HepG2 (cell line): ENCODE measurements around the gene INO80B. TPM values are rescaled to one million over a fixed set of nuclear protein-coding genes. Genes with fewer than 3 reads are reported as not detected.

Source experiments
- ARNTL ChIP-seq: sonication (generic); formaldehyde crosslinking; IDR thresholded peaks from 2 replicates; pipeline ENCODE4 v1.4.0; 2020; ENCODE audit warnings: mild to moderate bottlenecking, missing genetic modification reagents
- BCL6 ChIP-seq: IDR thresholded peaks from 2 replicates; pipeline ENCODE4 v1.6.1; 2016; ENCODE audit warnings: missing genetic modification reagents, missing compliant biosample characterization
- DPF2 ChIP-seq: sonication (generic); formaldehyde crosslinking; IDR thresholded peaks from 2 replicates; pipeline ENCODE4 v1.4.0; 2020; ENCODE audit warnings: mild to moderate bottlenecking, low read depth, missing genetic modification reagents, borderline replicate concordance
- FOXM1 ChIP-seq: sonication (generic); formaldehyde crosslinking; IDR thresholded peaks from 2 replicates; pipeline ENCODE4 v1.5.0; 2020; ENCODE audit warnings: missing genetic modification reagents
- GTF3A ChIP-seq: sonication (generic); formaldehyde crosslinking; conservative IDR thresholded peaks from 2 replicates; pipeline ENCODE4 v1.4.0; 2020; ENCODE audit warnings: mild to moderate bottlenecking, missing genetic modification reagents
- IRF2 ChIP-seq: IDR thresholded peaks from 2 replicates; pipeline ENCODE4 v1.6.1; 2018; ENCODE audit warnings: missing genetic modification reagents, missing compliant biosample characterization
- KDM4B ChIP-seq: sonication (generic); formaldehyde crosslinking; IDR thresholded peaks from 2 replicates; pipeline ENCODE4 v1.4.0; 2020; ENCODE audit warnings: missing genetic modification reagents
- NONO ChIP-seq, 2 experiments: fragments of 450-650 bp in 1 of 2; sonication (generic) in 1 of 2; formaldehyde crosslinking in 1 of 2; IDR thresholded peaks in 1 of 2; conservative IDR thresholded peaks in 1 of 2; 2 replicates each; pipeline versions ENCODE4 v1.6.1 to v1.8.0; 2017 to 2022; ENCODE audit warnings: mild to moderate bottlenecking in 1 of 2, missing genetic modification reagents in 1 of 2, moderate library complexity in 1 of 2
- POLR2AphosphoS2 ChIP-seq: IDR thresholded peaks from 2 replicates; pipeline ENCODE4 v1.6.1; 2011; ENCODE audit warnings: low read depth, low read length, improper control_type of control experiment
- RAD51 ChIP-seq: fragments of 450-650 bp; IDR thresholded peaks from 2 replicates; pipeline ENCODE4 v1.6.1; 2016; ENCODE audit warnings: borderline replicate concordance
- ZFP36 ChIP-seq: fragments of 150-350 bp; IDR thresholded peaks from 2 replicates; pipeline ENCODE4 v1.6.1; 2018; ENCODE audit warnings: borderline replicate concordance, low read length, low read depth; ENCODE audit not compliant: partially characterized antibody
- ZMAT3 ChIP-seq: sonication (generic); formaldehyde crosslinking; conservative IDR thresholded peaks from 2 replicates; pipeline ENCODE4 v1.7.0; 2021; ENCODE audit warnings: missing genetic modification reagents
- ZNF10 ChIP-seq: sonication (generic); formaldehyde crosslinking; IDR thresholded peaks from 2 replicates; pipeline ENCODE4 v1.4.0; 2020; ENCODE audit warnings: mild to moderate bottlenecking, low read depth, missing genetic modification reagents, borderline replicate concordance
- ZNF225 ChIP-seq: sonication (generic); formaldehyde crosslinking; IDR thresholded peaks from 2 replicates; pipeline ENCODE4 v1.4.0; 2020; ENCODE audit warnings: mild to moderate bottlenecking, missing genetic modification reagents
- ZNF644 ChIP-seq: IDR thresholded peaks from 2 replicates; pipeline ENCODE4 v1.6.1; 2016; ENCODE audit warnings: low read depth
- polyA plus RNA-seq, 8 experiments: library from polyadenylated mRNA; depleted of rRNA in 3 of 8; stranded (reverse) in 7 of 8; unstranded in 1 of 8; fragments of >200 nt; fragmentation: Illumina TruSeq in 4 of 8; extraction: Trizol in 4 of 8; gene quantifications; 2 replicates each; pipeline versions ENCODE4 v1.2.1 to v1.2.3, GENCODE V29; 2011 to 2016; ENCODE audit warnings: low read depth in 4 of 8, missing spikeins in 1 of 8, mixed read lengths in 1 of 8; ENCODE audit not compliant: insufficient read depth in 1 of 8
- total RNA-seq, 5 experiments: library from RNA; depleted of rRNA; stranded (reverse); fragments of >200 nt; fragmentation: Illumina TruSeq; extraction: Trizol; gene quantifications; 2 replicates each; pipeline ENCODE4 v1.2.3, GENCODE V29; 2016; ENCODE audit warnings: low read depth in 1 of 5
- TF ChIP-seq, protein P1 (sequence below): sonication (generic); formaldehyde crosslinking; IDR thresholded peaks from 2 replicates; pipeline ENCODE4 v1.5.0; 2020; ENCODE audit warnings: missing genetic modification reagents
- TF ChIP-seq, protein P2 (sequence below): IDR thresholded peaks from 2 replicates; pipeline ENCODE4 v1.4.0; 2020; ENCODE audit warnings: mild to moderate bottlenecking, missing genetic modification reagents
- TF ChIP-seq, protein P3 (sequence below): IDR thresholded peaks from 2 replicates; pipeline ENCODE4 v1.6.1; 2016
- TF ChIP-seq, protein P4 (sequence below): sonication (generic); formaldehyde crosslinking; IDR thresholded peaks from 2 replicates; pipeline ENCODE4 v1.4.0; 2020; ENCODE audit warnings: missing genetic modification reagents, borderline replicate concordance
- TF ChIP-seq, protein P5 (sequence below): sonication (generic); formaldehyde crosslinking; IDR thresholded peaks from 2 replicates; pipeline ENCODE4 v1.8.1; 2023; ENCODE audit warnings: mild to moderate bottlenecking, moderate library complexity, missing genetic modification reagents

INO80B gene
- total and polyA plus RNA-seq, 2 of the 13 experiments (the other 11 are each of a cell fraction or from before 2014, with no cell fraction given) = 6.2 to 14.5 TPM

DNA sequence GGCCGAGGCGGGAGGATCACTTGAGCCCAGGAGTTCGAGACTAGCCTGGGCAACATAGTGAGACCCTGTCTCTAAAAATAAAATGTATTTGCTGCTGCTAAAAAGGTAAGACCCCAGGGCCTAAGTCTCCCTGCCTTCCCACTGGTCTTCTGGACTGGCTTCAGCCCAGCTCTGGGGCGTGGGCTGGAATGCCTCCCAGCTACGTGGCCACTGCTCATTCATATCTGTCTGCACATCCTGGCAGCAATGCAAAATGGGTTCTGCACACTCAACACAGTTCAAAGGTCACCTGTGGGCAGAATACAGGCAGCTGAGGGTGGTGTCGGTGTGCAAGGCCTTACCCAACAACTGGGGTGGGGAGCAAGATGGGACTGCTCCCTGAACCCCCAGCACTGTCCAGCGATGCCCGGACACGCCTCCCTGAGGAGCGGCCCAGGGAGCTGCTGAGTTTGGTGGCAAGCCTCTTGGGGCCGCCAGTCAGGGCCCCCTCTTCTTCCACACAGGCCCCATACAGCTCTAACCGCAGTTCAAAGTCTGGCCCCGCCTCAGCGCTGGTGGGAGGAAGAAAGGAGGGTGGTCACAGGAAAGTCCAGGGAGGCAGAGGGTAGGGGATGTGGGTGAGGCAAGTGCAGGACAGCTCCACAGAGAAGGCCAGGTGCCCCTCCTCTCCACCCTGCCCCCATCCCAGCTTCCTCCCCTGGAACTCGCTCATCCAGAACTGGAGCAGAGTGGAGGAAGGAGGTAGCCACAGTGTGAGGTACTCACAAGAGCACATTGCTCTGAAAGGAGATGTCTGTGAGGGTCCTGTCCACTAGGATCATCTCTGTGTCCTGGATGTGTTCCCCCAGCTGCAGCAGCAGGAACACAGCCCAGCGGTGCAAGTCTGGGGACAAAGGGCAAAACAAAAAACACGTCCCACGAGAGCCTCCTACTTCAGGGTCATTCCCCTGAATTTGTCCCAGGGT, 25.1 kb upstream of the INO80B start (continued):
- TF ChIP-seq BCL6 = peak; percentile 31
- no peak for TF ChIP-seq GTF3A (CRISPR knock-in tag)
- no peak for TF ChIP-seq ZNF10 (CRISPR knock-in tag)
- TF ChIP-seq ZNF644 = peak; percentile 70; the same call in 1 of the 2 replicates
- TF ChIP-seq DPF2 = peak; percentile 86; the same call in 1 of the 2 replicates
- TF ChIP-seq, protein P1, sequence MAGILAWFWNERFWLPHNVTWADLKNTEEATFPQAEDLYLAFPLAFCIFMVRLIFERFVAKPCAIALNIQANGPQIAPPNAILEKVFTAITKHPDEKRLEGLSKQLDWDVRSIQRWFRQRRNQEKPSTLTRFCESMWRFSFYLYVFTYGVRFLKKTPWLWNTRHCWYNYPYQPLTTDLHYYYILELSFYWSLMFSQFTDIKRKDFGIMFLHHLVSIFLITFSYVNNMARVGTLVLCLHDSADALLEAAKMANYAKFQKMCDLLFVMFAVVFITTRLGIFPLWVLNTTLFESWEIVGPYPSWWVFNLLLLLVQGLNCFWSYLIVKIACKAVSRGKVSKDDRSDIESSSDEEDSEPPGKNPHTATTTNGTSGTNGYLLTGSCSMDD (CRISPR knock-in tag) = no peak
- TF ChIP-seq POLR2AphosphoS2 = 0 out of 2 replicates have a peak, but pooled peaks have one; percentile 48
- TF ChIP-seq, protein P2, sequence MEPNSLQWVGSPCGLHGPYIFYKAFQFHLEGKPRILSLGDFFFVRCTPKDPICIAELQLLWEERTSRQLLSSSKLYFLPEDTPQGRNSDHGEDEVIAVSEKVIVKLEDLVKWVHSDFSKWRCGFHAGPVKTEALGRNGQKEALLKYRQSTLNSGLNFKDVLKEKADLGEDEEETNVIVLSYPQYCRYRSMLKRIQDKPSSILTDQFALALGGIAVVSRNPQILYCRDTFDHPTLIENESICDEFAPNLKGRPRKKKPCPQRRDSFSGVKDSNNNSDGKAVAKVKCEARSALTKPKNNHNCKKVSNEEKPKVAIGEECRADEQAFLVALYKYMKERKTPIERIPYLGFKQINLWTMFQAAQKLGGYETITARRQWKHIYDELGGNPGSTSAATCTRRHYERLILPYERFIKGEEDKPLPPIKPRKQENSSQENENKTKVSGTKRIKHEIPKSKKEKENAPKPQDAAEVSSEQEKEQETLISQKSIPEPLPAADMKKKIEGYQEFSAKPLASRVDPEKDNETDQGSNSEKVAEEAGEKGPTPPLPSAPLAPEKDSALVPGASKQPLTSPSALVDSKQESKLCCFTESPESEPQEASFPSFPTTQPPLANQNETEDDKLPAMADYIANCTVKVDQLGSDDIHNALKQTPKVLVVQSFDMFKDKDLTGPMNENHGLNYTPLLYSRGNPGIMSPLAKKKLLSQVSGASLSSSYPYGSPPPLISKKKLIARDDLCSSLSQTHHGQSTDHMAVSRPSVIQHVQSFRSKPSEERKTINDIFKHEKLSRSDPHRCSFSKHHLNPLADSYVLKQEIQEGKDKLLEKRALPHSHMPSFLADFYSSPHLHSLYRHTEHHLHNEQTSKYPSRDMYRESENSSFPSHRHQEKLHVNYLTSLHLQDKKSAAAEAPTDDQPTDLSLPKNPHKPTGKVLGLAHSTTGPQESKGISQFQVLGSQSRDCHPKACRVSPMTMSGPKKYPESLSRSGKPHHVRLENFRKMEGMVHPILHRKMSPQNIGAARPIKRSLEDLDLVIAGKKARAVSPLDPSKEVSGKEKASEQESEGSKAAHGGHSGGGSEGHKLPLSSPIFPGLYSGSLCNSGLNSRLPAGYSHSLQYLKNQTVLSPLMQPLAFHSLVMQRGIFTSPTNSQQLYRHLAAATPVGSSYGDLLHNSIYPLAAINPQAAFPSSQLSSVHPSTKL = peak; percentile 58
- no peak for TF ChIP-seq FOXM1
- TF ChIP-seq, protein P3, sequence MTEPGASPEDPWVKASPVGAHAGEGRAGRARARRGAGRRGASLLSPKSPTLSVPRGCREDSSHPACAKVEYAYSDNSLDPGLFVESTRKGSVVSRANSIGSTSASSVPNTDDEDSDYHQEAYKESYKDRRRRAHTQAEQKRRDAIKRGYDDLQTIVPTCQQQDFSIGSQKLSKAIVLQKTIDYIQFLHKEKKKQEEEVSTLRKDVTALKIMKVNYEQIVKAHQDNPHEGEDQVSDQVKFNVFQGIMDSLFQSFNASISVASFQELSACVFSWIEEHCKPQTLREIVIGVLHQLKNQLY (CRISPR knock-in tag) = peak; percentile 36
- TF ChIP-seq KDM4B = no peak; the same call in 1 of the 2 replicates
- TF ChIP-seq, protein P4, sequence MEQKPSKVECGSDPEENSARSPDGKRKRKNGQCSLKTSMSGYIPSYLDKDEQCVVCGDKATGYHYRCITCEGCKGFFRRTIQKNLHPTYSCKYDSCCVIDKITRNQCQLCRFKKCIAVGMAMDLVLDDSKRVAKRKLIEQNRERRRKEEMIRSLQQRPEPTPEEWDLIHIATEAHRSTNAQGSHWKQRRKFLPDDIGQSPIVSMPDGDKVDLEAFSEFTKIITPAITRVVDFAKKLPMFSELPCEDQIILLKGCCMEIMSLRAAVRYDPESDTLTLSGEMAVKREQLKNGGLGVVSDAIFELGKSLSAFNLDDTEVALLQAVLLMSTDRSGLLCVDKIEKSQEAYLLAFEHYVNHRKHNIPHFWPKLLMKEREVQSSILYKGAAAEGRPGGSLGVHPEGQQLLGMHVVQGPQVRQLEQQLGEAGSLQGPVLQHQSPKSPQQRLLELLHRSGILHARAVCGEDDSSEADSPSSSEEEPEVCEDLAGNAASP (CRISPR knock-in tag) = 0 out of 2 replicates have a peak, but pooled peaks have one; percentile 56
- peak; percentile 64; the same call in 1 of the 2 replicates for TF ChIP-seq ZNF225 (CRISPR knock-in tag)
- TF ChIP-seq, protein P5, sequence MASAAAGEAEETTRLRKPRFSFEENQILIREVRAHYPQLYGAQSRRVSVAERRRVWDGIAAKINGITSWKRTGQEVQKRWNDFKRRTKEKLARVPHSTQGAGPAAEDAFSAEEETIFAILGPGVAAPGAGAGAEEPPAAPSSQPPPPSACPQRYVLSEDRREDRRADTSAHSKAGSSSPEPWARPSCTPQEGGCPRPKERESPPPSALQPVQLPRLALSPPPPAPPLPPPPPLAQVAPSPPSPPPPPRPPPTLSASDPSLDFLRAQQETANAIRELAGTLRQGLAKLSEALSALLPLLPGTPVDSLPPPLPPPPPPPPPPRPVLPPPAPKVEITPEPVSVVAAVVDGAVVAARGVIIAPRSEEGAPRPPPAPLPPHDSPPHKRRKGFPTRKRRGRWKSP = peak; percentile 71; the same call in 1 of the 2 replicates
- no peak for TF ChIP-seq NONO (IDR thresholded peaks at IDR 0.05)
- peak; percentile 98 for TF ChIP-seq NONO (CRISPR knock-in tag; conservative IDR thresholded peaks at IDR 0.05)
- no peak for TF ChIP-seq ZFP36
- TF ChIP-seq ZMAT3 (CRISPR knock-in tag) = no peak
- TF ChIP-seq RAD51 = no peak
- TF ChIP-seq ARNTL = peak; percentile 80
- TF ChIP-seq IRF2 (CRISPR knock-in tag) = 0 out of 2 replicates have a peak, but pooled peaks have one; percentile 51
